OCI-LY1 (cell line): ENCODE results near the gene NOXRED1.

Source experiments
- H2AFZ ChIP-seq: fragments of 200-600 bp; sonication (generic), shearing (Covaris generic); 2 replicates; pipeline ENCODE4 v1.6.0; 2014; ENCODE audit warnings: antibody characterized with exemption, mild to moderate bottlenecking, low read length
- H3F3A ChIP-seq: fragments of 200-600 bp; sonication (generic), shearing (Covaris generic); 2 replicates; pipeline ENCODE4 v1.6.0; 2014; ENCODE audit warnings: mild to moderate bottlenecking, antibody characterized with exemption, low read length, moderate library complexity; ENCODE audit not compliant: insufficient read depth
- H3K27ac ChIP-seq: fragments of 200-600 bp; sonication (generic); 2 replicates; pipeline ENCODE4 v1.5.1; 2014; ENCODE audit warnings: low read length, mixed run types, mild to moderate bottlenecking, low read depth; ENCODE audit not compliant: poor library complexity, severe bottlenecking
- H3K27me3 ChIP-seq: fragments of 200-600 bp; sonication (generic); 2 replicates; pipeline ENCODE4 v1.6.0; 2014; ENCODE audit warnings: antibody characterized with exemption, mild to moderate bottlenecking, low read length, moderate library complexity; ENCODE audit not compliant: insufficient read depth
- H3K36me3 ChIP-seq: fragments of 200-600 bp; sonication (generic); 2 replicates; pipeline ENCODE4 v1.6.1; 2014; ENCODE audit warnings: mild to moderate bottlenecking, antibody characterized with exemption, low read length, moderate library complexity, mixed read lengths; ENCODE audit not compliant: insufficient read depth
- H3K4me1 ChIP-seq: fragments of 200-600 bp; sonication (generic); 2 replicates; pipeline ENCODE4 v1.5.1; 2014; ENCODE audit warnings: mild to moderate bottlenecking, low read length, moderate library complexity; ENCODE audit not compliant: insufficient read depth, severe bottlenecking
- H3K4me2 ChIP-seq: fragments of 200-600 bp; sonication (generic), shearing (Covaris generic); 2 replicates; pipeline ENCODE4 v1.6.1; 2014; ENCODE audit warnings: low read length
- H3K4me3 ChIP-seq: fragments of 200-600 bp; sonication (generic); 2 replicates; pipeline ENCODE4 v1.5.1; 2014; ENCODE audit warnings: low read length, low read depth, mild to moderate bottlenecking, mixed read lengths; ENCODE audit not compliant: poor library complexity, severe bottlenecking
- H3K79me2 ChIP-seq: fragments of 200-600 bp; shearing (Covaris generic); 2 replicates; pipeline ENCODE4 v1.6.1; 2016; ENCODE audit warnings: mixed run types, low read length, mixed read lengths; ENCODE audit not compliant: insufficient read depth
- H3K9ac ChIP-seq: fragments of 200-600 bp; sonication (generic), shearing (Covaris generic); 2 replicates; pipeline ENCODE4 v1.6.1; 2014; ENCODE audit warnings: mild to moderate bottlenecking, low read length, mixed read lengths
- H3K9me2 ChIP-seq: fragments of 200-600 bp; sonication (generic), shearing (Covaris generic); 2 replicates; pipeline ENCODE4 v1.6.1; 2014; ENCODE audit warnings: low read depth, mild to moderate bottlenecking, low read length, mixed read lengths
- H3K9me3 ChIP-seq: fragments of 200-600 bp; shearing (Covaris generic); 2 replicates; pipeline ENCODE4 v1.6.1; 2014; ENCODE audit warnings: low read length, mixed read lengths
- H4K20me1 ChIP-seq: fragments of 200-600 bp; sonication (generic), shearing (Covaris generic); 2 replicates; pipeline ENCODE4 v1.6.0; 2016; ENCODE audit warnings: mild to moderate bottlenecking, low read length; ENCODE audit not compliant: insufficient read depth
- CTCF ChIP-seq: fragments of 200-600 bp; sonication (generic), shearing (Covaris generic); IDR thresholded peaks from 2 replicates; pipeline ENCODE4 v1.5.1; 2017; ENCODE audit warnings: mild to moderate bottlenecking, antibody characterized with exemption, low read length, moderate library complexity, mixed read lengths
- EZH2 ChIP-seq: fragments of 200-600 bp; sonication (generic), shearing (Covaris generic); IDR thresholded peaks from 2 replicates; pipeline ENCODE4 v1.8.0; 2017; ENCODE audit warnings: borderline replicate concordance, mixed run types, mild to moderate bottlenecking, antibody characterized with exemption, low read length, moderate library complexity, mixed read lengths

NOXRED1 gene

DNA sequence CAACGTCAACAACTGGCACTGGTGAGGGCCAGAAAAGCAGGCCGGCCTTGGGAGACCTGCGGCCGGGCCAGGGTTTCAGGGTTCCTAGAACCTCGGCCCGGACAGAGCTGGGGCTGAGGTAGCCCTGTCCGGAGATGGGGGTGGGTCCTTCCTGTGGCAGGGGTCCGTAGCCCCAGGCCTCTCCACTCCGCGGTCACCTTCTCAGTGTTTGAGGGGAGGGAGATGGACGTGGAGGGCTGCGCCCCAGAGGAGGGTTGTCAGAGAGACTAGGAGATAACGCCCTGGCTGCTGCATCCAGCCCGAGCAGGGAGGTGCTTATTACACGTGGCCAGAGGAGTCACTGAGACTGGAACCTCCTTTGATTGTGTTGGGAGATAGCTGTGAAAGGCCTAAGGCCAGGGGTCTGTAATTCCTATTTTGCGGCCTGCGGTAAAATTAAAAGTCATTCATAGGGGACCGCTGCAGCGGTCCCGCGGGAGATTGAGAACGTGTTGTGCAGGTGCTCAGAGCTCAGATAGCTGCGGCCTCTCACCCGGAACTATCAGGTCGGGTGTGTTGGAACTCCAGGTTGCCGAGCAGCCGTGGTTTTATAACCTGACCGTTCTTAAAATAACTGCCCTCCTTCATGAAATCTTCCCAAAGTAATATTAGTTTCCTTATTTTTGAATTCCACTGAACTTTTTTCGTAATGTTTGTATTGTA, 35.1 kb upstream of the NOXRED1 start:
- H3K36me3 ChIP-seq = peaks cover 44% of the 10 kb centered on the region
- H3K4me2 ChIP-seq = peak overlapping the region; percentile 86
- peaks cover 38% of the 10 kb centered on the region for H3K79me2 ChIP-seq
- H2AFZ ChIP-seq = no peak overlapping the region
- peak overlapping the region; percentile 77 for H3K9ac ChIP-seq
- peaks cover 31% of the 10 kb centered on the region for H3K4me1 ChIP-seq
- peak overlapping the region; percentile 86 for H3K4me3 ChIP-seq
- no peaks in the 10 kb centered on the region for H4K20me1 ChIP-seq
- no peaks in the 10 kb centered on the region for H3K9me3 ChIP-seq
- no peaks in the 10 kb centered on the region for H3F3A ChIP-seq
- H3K9me2 ChIP-seq = no peaks in the 10 kb centered on the region
- no peaks in the 10 kb centered on the region for H3K27me3 ChIP-seq
- TF ChIP-seq CTCF (no peak), EZH2 (no peak)
- H3K27ac ChIP-seq = peak overlapping the region; percentile 57

DNA sequence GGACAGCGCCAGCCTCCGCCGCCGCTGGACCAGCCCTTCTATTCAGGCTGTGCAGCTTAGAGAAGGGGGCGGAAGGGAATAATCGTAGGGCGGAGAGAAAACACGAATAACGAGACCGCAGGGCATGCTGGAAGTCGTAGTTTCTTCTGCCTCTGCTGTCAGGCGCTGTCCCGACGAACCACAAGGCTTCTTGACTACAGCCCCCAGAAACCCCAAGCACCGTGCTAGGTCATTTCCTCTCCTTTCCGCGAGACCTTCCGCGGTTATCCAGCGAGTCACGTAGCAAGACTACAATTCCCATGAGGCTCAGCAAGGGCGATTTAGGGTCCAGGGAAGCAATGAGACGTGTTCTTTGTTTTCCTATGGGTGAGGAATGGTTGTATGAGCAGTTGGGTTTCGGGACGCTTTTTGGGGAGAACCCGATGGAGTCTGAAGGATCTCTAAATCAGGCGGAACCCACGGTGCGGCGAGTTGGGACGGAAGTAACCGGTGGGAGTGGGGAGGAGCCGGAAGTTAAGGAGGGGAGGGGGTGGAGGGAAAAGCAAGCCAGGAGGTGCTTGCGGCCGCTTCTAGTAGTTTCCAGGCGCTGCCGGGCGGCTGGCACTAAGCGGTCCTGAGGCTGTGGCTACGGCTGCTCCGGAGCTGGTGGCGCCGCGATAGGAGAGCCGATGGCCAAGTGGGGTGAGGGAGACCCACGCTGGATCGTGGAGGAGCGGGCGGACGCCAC, 34.4 kb upstream of the NOXRED1 start, which contains the start of the genes AHSA1 and VIPAS39:
TSS of gene AHSA1 (plus strand) at position 572 of the 727 bp plus-strand sequence. CDS start at position 669, 97 bp downstream.
TSS of gene VIPAS39 (minus strand) at position 80 of the 727 bp plus-strand sequence. CDS start 3,499 bp downstream, outside the sequence.
- H4K20me1 ChIP-seq = no peaks in the 10 kb centered on the region
- H3K36me3 ChIP-seq = peaks cover 43% of the 10 kb centered on the region
- H3K79me2 ChIP-seq = peaks cover 38% of the 10 kb centered on the region

DNA sequence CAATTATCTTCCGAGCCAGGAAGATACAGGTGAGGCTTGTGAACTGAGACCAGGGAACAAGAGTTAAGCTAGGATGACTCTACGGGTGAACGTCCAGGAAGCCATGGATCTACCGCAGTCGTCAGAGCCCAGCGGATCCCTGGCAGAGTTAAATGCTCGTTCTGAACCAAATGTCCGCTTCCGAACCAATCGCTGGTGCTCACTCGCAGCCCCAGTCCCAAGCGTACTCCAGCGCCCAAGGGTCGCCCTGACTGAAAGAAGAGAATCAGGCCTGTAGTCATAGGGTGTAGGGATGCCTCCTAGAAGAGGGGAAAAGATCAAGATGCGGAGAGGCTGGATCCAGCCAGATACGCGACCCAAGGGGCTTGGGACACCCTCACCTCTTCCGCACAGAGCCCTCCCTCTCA, 33.8 kb upstream of the NOXRED1 start:
- no peaks in the 10 kb centered on the region for H3K9me2 ChIP-seq
- H4K20me1 ChIP-seq = no peaks in the 10 kb centered on the region
- peak overlapping the region; percentile 75 for H3K4me2 ChIP-seq
- H3K4me3 ChIP-seq = peak overlapping the region; percentile 86
- no peak overlapping the region for H3K27ac ChIP-seq
- H3F3A ChIP-seq = no peaks in the 10 kb centered on the region
- TF ChIP-seq CTCF (no peak), EZH2 (no peak)
- H3K79me2 ChIP-seq = peaks cover 38% of the 10 kb centered on the region
- H3K36me3 ChIP-seq = peaks cover 39% of the 10 kb centered on the region
- peak overlapping the region; percentile 77 for H3K9ac ChIP-seq
- peaks cover 31% of the 10 kb centered on the region for H3K4me1 ChIP-seq
- no peaks in the 10 kb centered on the region for H3K9me3 ChIP-seq
- no peaks in the 10 kb centered on the region for H3K27me3 ChIP-seq
- no peak overlapping the region for H2AFZ ChIP-seq

More for the DNA sequence above, 34.4 kb upstream of the NOXRED1 start, which contains the start of the genes AHSA1 and VIPAS39:
- peak within 1 kb of the TSS; percentile 86 for H3K4me3 ChIP-seq
- peak within 1 kb of the TSS; percentile 77 for H3K9ac ChIP-seq
- H2AFZ ChIP-seq = no peak within 1 kb of the TSS
- peaks cover 31% of the 10 kb centered on the region for H3K4me1 ChIP-seq
- TF ChIP-seq CTCF (no peak), EZH2 (no peak)
- H3F3A ChIP-seq = no peaks in the 10 kb centered on the region
- no peaks in the 10 kb centered on the region for H3K27me3 ChIP-seq
- no peaks in the 10 kb centered on the region for H3K9me3 ChIP-seq
- H3K9me2 ChIP-seq = no peaks in the 10 kb centered on the region
- peak within 1 kb of the TSS; percentile 86 for H3K4me2 ChIP-seq
- peak within 1 kb of the TSS; percentile 57 for H3K27ac ChIP-seq
